ENCODE data around the gene SLC25A53.

The SLC25A53 gene, protein sequence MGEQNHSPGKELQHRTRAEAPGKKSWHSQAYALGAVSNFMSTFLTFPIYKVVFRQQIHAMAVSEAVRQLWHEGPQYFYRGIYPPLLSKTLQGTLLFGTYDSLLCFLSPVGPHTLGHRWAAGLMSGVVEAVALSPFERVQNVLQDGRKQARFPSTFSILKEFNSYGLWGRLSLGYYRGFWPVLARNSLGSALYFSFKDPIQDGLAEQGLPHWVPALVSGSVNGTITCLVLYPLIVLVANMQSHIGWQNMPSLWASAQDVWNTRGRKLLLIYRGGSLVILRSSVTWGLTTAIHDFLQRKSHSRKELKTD

DNA sequence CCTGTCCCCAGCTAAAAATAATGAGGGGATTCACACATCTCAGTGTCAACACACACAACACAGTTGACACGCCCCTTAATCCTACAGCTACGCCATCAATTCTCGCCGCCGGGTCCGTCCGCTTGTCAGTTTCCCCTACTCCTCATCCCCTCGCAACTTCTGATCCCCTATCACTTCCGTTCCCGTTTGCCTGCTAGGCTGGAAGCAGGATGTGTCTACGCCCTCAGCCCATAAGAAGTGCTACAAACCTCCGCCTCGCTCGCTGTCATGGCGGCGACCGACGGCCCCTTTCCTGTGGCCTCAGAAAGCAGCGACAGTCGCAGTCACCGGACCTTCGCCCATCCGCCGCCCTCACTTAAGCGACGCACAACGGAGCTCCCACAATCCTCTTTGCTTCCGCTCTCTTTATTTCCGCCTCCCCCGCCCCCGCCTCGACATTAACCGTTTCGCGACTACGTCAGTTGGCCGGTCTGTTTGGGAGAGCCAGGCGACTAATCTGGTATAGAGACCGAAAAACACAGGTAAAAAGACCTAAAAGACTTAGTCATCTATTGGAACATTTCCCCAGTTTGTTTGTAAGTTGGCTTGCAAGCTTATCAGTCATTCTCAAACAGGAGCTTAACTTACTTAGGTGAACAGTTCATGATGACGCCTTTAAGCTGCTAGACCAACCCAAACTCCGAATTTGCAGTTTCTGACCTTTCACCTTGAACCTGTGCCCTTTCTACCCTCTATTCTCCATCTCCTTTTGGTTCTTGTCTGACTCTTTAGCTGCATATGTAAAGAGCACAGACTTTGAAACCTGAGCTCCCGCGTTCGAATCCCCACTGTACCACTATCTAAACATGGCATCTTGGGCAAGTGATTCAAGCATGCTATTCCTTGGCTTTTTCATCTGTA, at the start of gene SLC25A53:
TSS of gene SLC25A53 (minus strand) at position 380 of the 900 bp plus-strand sequence. CDS start 51,752 bp downstream, outside the sequence.
- peak; percentile 87 for DNase-seq (ENCODE audit: low spot score)

DNA sequence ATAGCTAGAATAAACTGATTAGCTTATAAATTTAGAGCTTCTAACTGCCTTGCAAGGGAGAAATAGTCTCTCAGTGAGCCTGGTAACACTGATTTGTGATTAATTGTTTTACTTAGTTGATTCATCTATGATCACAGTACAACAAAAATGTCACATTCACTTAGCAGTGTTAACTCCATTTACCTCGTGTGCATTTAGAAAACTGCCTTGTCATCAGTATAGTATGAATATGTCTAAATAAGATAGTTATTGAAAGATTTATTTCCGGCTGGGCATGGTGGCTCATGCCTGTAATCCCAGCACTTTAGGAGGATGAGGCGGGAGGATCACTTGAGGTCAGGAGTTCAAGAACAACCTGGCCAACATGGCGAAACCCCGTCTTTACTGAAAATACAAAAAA, 48.7 kb upstream of the SLC25A53 start:
- no peak for DNase-seq (ENCODE audit: low spot score)

DNA sequence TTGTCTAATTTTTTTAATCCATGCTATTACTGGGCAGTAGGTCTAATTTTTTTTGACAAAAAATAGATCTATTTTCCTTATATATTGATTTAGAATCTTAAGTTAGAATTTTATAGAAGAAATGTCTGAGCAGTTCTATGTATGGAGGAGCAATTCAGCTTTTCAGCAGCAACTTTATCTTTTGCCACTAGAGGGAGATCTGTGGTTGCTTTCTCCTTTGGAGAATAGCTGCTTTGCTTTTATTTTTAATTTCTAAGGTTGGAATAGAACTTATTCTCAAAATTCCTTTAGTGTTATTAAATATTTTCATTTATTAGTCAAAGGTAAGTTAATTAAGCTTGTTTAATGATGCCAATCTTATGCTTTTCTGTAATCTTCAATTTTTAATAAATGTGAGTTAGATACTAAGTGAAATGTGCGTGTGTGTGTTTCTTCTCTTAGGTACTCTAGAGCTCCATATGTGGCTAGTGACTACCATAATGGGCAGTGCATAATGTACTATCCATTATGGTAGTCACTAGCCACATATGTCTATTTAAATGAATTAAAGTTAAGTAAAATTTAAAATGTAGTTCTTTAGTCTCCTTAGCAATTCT, 38.8 kb upstream of the SLC25A53 start:
- DNase-seq (ENCODE audit: low spot score) = peak; percentile 48

DNA sequence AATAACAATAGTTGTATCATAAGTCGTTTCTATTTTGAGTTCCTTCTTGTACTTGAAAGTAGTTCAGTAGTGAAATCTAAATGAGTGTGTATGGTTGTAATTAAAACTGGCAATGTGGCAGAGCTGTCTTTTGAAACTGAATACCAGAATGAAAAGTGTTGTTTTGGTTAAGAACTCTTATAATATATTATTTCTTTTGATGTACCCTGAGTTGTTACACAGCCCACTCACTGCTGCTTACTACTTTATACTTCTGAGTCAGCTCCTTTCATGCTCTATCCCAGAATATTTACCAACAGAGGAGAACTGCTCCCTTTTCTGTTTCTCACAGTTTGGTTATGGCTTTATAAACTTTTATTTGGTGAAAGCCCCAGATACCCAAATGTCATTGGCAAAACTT, 38.2 kb upstream of the SLC25A53 start:
- DNase-seq (ENCODE audit: low spot score) = no peak

DNA sequence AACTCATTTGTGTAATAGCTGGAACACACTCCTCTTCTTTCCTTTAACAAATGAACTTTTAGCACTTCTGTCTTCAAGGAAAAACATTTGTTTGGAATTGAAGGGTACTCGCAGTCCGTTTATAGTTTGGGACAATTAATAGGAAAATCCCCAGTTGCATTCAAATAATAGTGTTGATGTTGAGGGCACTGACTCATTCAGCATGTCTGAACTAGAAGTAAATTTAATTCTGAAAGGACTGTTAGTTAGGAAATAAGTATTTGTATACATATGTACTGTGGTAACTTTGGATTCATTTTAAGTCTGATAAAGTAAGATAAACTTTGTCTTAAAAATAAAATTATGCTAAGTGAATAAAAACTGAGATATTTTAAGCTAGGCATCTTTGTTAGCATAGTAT, 36.7 kb upstream of the SLC25A53 start:
- no peak for DNase-seq (ENCODE audit: low spot score)

DNA sequence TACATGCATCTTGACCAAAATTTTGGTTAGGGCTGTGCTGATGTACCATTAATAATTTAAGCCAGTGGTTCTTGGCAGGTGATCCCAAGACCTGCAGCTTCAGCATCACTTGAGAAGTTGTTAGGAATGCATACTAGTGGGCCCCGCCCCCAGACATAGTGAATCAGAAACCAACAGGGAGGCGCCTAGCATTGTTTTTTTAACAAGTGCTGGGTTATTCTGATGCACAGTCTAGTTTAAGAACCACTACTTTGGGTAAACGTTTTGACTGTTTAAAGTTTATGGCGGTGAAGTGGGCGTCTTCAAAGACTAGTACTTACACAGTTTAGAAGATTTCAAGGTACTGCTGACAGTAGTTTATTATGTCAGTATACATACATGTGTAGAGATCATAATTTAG, 33.0 kb upstream of the SLC25A53 start:
- no peak for DNase-seq (ENCODE audit: low spot score)

DNA sequence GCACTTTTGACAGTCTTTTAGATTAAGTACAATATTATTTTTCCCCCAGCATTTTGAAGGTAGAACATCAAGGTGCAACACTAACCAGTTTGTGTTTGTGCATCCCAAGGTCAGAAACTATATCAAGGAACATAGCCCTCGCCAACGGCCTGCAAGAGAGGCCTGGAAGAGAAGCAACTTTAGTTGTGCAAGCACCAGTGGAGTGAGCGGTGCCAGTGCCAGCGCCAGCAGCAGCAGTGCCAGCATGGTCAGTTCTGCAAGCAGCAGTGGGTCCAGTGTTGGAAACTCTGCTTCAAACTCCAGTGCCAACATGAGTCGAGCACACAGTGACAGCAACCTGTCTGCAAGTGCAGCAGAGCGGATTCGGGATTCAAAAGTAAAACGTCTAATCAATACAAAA, 31.1 kb upstream of the SLC25A53 start:
- DNase-seq (ENCODE audit: low spot score) = no peak

DNA sequence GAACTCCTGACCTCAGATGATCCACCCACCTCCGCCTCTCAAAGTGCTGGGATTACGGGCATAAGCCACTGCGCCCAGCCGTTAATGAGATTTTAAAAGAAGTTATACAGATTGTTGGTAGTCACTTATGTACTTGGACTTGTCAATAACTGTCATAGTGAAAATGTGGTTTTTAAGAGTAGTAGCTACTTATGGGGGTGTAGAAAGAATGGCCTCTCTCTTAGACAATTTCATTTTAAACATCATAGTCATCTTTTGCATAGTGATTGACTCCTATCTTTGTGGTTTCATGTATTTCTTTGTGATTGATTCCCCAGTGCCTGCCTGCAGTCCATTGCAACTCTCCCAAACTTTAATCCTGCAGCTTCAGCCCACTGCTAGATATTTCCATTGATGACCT, 26.9 kb upstream of the SLC25A53 start:
- no peak for DNase-seq (ENCODE audit: low spot score)

DNA sequence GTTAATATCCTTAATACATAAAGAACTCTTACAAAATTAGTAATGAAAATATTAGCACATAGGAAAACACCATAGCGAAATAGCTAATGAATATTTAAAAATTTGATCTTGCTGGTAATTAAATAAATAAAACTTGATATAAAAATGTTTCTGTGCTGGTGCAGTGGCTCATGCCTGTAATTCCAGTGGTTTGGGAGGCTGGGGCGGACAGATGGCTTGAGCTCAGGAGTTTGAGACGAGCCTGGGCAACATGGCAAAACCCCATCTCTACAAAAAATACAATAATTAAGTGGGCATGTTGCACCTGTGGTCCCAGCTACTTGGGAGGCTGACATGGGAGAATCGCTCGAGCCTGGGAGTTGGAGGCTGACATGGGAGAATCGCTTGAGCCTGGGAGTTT, 17.0 kb upstream of the SLC25A53 start:
- DNase-seq (ENCODE audit: low spot score) = no peak

DNA sequence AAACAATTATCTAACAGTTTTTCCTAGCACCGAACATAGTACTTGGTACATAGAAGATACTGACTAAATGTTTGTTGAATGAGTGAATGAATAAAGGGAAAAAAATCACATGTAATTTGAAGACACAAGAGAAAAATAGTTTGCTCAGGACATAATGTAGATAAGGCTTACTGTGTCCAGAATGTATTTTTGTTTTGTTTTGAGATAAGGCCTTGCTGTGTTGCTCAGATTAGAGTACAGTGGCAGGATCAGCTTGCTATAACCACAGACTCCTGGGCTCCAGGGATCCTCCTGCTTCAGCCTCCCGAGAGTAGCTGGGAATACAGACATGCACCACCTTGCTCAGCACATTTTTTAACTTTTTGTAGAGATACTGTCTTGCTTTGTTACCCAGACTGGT, 16.0 kb upstream of the SLC25A53 start:
- no peak for DNase-seq (ENCODE audit: low spot score)

DNA sequence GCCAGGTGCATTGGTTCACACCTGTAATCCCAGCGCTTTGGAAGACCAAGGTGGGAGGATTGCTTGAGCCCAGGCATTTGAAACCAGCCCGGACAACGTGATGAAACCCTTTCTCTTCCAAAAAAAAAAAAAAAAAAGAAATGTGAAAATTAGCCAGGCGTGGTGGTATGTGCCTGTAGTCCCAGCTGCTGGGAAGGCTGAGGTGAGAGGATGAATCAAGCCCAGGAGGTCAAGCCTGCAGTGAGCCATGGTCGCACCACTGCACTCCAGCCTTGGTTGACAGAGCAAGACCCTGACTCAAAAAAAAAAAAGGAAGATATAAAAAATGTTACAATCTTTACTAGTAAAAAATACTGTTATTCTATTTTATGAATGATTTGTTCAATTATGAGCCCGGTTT, 15.3 kb upstream of the SLC25A53 start:
- DNase-seq (ENCODE audit: low spot score) = no peak

DNA sequence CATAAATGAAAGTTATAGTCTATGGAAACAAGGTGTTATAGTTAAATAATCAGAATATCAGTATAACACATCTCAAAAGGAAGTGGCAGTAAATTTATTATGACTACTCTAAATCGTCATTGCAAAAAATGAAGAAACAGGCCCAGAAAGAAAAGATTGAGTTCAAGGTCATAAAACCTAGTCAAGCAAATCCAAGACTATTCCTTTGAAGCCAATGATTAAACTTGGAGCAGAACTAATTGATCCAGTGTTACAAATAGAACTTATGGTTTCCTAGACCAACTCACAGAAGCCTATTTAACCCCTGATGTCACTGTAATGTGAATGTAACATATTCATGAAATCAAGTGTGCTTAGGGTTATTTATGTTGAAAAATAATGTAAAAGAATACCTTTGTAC, 11.3 kb upstream of the SLC25A53 start:
- DNase-seq (ENCODE audit: low spot score) = no peak

DNA sequence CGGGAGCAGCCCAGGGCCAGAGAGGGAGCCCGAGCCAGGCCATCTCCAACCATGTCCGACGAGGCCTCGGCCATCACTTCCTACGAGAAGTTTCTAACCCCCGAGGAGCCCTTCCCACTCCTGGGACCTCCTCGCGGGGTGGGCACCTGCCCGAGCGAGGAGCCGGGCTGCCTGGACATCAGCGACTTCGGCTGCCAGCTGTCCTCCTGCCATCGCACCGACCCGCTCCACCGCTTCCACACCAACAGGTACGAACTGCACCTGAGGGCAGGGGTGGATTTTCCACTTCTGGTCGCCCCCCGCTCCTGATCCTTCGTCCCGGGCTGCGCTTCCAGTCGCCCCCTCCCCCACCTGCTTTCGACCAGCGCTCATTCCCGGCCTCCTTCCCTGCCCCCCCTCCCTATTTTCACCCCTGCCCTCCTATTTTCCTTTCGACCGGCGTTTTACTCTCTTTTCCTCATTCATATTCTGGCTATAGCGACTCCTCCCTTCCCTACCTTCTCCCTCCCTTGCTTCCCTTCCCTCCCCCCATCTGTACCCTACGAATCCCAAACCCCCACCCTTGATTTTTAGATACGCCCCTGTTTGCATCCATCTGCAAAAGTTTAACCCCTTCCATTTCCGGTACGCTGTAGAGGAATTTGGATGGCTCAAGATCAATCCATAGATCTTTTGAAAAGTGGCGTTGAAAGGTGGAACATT, 10.1 kb upstream of the SLC25A53 start:
- DNase-seq (ENCODE audit: low spot score) = no peak

DNA sequence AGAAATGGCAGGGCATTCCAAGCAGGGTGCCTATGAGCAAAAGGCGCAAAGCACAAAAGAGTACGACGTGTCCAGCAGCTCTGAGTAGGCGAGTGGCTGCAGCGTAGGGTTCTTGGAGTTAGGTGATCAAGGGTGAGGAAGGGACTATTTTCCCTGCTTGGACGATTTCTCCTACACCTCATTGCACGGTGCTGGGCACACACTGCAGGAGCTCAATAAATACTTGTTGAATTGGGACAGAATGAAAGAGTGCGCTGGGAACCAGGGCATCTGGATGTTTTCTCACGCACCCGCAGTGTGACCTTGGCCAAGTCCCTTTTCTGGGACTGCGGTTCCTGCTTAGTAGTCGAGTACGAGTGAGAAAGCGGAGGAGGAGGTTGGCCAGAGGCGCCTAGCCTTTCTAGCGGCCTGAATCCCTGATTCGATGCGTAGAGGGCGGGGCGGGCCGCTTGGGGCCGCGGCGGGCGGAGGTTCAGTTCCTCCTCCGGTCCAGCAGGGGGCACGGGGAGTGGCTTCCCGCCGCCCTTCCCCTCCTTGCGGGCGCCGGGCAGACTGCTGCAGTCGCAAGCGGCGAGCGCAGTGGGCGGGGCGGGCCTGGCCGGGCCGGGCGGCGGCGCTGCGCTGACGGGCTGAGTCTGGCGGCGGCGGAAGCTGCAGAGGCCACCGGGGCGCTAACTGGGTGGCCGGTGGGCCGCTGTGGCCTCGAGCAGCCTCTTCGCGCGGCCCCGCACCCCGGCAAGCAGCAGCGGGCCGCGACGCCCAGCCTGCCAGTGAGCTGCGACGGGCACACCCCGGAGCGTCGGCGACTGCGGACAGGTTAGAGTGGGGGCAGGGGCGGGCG, 9.3 kb upstream of the SLC25A53 start, which contains the start of gene FAM199X:
TSS of gene FAM199X (plus strand) at position 560 of the 841 bp plus-strand sequence. CDS start 333 bp downstream, outside the sequence.
- peak; percentile 84 for DNase-seq (ENCODE audit: low spot score)

DNA sequence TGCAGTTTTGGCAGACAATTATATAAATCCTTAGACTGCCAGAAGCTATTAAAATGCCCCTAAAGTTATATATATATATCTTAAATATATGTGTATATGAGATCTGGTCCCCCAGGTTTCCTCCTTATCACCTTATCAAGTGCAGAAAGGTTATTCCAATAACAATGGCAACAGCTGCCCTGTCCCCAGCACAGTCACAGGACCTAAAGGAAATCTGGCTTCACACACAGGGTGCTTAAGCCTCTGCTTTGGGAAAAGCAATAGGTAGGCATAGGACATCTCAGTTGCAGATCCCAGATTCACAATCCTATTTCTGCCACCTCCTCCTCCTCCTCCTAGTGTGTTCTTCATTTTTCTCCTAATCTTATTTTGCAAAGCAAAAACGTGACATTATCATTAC, 5.8 kb downstream of the SLC25A53 start:
- DNase-seq (ENCODE audit: low spot score) = no peak

DNA sequence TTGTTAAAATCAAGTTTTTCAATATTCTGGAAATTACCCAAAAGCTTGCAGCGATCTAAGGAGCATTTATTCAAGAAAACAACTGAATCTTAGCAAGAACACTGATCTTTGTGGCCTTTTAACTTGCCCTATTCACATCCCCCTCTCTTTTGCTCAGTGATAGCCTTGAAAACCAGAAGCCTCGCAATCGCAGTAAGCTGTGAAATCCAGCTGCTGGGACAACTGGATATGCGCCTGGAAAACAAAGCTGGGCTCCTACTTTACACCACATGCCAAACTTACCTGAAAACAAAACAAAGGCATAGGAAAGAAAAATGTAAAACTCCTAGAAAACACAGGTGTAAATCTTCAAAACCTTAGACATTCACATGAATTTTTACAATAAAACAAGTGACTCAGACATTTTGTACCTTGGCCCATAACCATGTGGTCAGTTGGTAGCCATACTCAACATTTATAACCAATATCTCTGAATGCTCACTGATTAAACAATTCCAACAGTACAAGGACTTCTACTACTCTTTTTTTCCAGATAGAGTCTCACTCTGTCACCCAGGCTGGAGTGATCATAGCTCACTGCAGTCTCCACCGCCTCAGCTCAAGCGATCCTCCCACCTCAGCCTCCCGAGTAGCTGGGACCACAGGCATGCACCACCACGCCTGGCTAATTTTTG, 15.6 kb downstream of the SLC25A53 start:
- DNase-seq (ENCODE audit: low spot score) = no peak

DNA sequence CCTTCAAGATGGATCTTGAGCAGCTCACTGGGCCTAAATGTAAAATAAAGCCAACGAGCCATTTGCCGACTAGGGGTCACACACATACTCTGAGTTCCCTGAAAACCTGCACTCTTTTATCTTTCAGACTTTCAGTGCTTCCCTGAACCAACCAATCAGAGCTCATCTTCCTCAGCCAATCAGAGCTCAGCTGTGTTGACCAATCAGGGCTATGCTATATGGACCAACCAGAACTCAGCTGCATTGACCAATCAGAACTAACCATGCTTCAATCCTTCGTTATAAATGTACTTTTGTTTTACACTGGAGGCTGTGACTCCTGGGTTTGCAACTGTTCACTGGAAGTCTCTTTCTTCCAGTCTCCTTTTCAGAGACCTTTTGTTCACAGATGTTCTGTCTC, 19.3 kb downstream of the SLC25A53 start:
- peak; percentile 25 for DNase-seq (ENCODE audit: low spot score)

DNA sequence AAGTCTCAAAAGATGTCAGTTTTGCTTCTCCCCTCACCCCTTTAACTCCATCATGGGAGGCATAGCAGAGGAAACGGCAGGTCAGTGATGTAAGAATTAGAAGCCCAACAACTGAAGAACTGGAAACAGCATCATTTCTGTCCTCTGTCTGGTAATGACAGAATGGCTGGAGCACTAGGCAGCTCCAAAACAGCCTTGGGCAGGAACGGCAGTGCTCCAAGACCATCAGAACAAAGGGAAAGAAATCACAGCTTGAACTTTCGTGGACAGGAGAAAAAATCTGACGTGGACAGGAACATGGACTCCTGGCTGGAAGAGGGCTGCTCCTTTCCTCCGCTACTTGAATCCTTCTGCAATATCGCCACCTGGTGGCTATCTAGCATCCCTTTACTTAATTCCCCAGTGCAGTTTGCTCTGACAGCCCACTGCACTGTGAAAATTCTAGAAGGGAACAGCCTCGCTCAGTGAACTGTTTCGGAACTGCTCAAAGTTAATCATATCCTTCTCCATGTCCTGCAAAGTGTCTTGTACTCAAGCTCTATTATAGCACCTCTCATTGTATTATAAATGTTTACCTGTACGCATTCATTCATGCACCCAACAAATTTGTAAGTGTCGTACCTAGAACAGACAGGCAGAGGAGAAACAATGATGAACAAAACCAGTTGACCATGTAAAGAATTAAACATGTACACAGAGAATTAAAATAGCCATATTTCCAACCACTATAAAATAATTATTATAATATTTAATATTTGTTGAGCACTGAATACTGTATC, 20.4 kb downstream of the SLC25A53 start:
- peak; percentile 71 for DNase-seq (ENCODE audit: low spot score)

DNA sequence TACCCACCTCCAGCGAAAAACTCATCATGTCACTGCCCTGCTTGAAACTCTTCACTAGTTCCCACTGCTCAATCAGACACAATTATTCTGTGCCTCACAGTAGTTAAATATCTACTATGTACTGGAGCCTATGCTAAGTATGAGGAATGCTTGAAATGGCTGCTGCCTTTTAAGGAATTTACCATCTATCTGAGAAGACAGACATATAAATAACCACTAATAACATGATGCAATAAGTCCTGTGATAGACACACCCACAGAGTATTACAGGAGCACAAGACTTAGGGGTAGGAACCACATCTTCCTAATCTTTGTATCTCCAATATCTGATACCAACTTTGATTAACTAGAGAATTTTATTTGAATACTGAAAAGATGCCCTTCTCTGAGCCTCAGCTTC, 21.1 kb downstream of the SLC25A53 start:
- DNase-seq (ENCODE audit: low spot score) = no peak

Data from NAMALWA (cell line).